ENCODE measurements around the gene LPIN1. TPM values are rescaled to one million over a fixed set of nuclear protein-coding genes. Genes with fewer than 3 reads are reported as not detected.

LPIN1 gene
- total RNA-seq: 100 to 1,000 TPM in 1 of 2 donors, 10 to 100 TPM in 1; 63.0 to 112 TPM

- Mint-ChIP-seq H3K27ac (peak within 1 kb of the TSS; percentile 93 to 95), H3K4me3 (peak within 1 kb of the TSS; percentile 96), H3K4me1 (ENCODE audit: low read depth in 2 of 2) (peaks cover 72 to 74% of the 10 kb centered on the region in 2 donors), H3K9me3 (no peaks in the 10 kb centered on the region), H3K27me3 (no peaks in the 10 kb centered on the region), H3K36me3 (no peaks in the 10 kb centered on the region)
- DNase-seq (ENCODE audit: low spot score) (peak; percentile 91), ATAC-seq (peak; percentile 82 to 85)
Observed at GRCh38 chr2:11746376-11746806, at the start of gene LPIN1. LPIN1 (plus strand) TSS chr2:11746632; CDS start chr2:11765542, 18,910 bp downstream.

- Mint-ChIP-seq H3K4me1 (ENCODE audit: low read depth in 2 of 2) (peaks cover 0 to 10% of the 10 kb centered on the region in 2 donors), H3K36me3 (no peaks in the 10 kb centered on the region), H3K27ac (no peak overlapping the region), H3K4me3 (no peak overlapping the region), H3K27me3 (peaks cover 0 to 5% of the 10 kb centered on the region in 2 donors), H3K9me3 (no peaks in the 10 kb centered on the region)
- ATAC-seq (no peak), DNase-seq (ENCODE audit: low spot score) (no peak)
Observed at GRCh38 chr2:11696736-11697102, 49.7 kb upstream of the LPIN1 start.

- Mint-ChIP-seq H3K4me1 (ENCODE audit: low read depth in 2 of 2) (peaks cover 0 to 10% of the 10 kb centered on the region in 2 donors), H3K36me3 (no peaks in the 10 kb centered on the region), H3K27me3 (peaks cover 0 to 5% of the 10 kb centered on the region in 2 donors), H3K27ac (no peak overlapping the region), H3K9me3 (no peaks in the 10 kb centered on the region), H3K4me3 (no peak overlapping the region)
- ATAC-seq (no peak), DNase-seq (ENCODE audit: low spot score) (no peak)
Observed at GRCh38 chr2:11697103-11697871, 49.1 kb upstream of the LPIN1 start.

- ATAC-seq (no peak), DNase-seq (ENCODE audit: low spot score) (no peak)
- Mint-ChIP-seq H3K4me1 (ENCODE audit: low read depth in 2 of 2) (peaks cover 0 to 7% of the 10 kb centered on the region in 2 donors), H3K27ac (no peak overlapping the region), H3K36me3 (no peaks in the 10 kb centered on the region), H3K27me3 (peaks cover 0 to 5% of the 10 kb centered on the region in 2 donors), H3K4me3 (no peak overlapping the region), H3K9me3 (no peaks in the 10 kb centered on the region)
Observed at GRCh38 chr2:11698009-11698922, 48.2 kb upstream of the LPIN1 start.

GRCh38 chr2:11699686-11700670, 46.5 kb upstream of the LPIN1 start:
- ATAC-seq: no peak
- H3K9me3 Mint-ChIP-seq: no peaks in the 10 kb centered on the region
- H3K4me3 Mint-ChIP-seq: no peak overlapping the region
- DNase-seq (ENCODE audit: low spot score): no peak
- peaks cover 0 to 5% of the 10 kb centered on the region in 2 donors for H3K27me3 Mint-ChIP-seq
- H3K36me3 Mint-ChIP-seq: no peaks in the 10 kb centered on the region
- H3K27ac Mint-ChIP-seq: no peak overlapping the region
- H3K4me1 Mint-ChIP-seq (ENCODE audit: low read depth in 2 of 2): peaks cover 0 to 7% of the 10 kb centered on the region in 2 donors

- Mint-ChIP-seq H3K27ac (no peak overlapping the region), H3K36me3 (no peaks in the 10 kb centered on the region), H3K27me3 (peaks cover 0 to 2% of the 10 kb centered on the region in 2 donors), H3K4me1 (ENCODE audit: low read depth in 2 of 2) (no peaks in the 10 kb centered on the region), H3K9me3 (no peaks in the 10 kb centered on the region), H3K4me3 (no peak overlapping the region)
- no peak for DNase-seq (ENCODE audit: low spot score)
- ATAC-seq: no peak
Observed at GRCh38 chr2:11701206-11701605, 45.2 kb upstream of the LPIN1 start.

- Mint-ChIP-seq H3K4me1 (ENCODE audit: low read depth in 2 of 2) (no peaks in the 10 kb centered on the region), H3K9me3 (no peaks in the 10 kb centered on the region), H3K27ac (no peak overlapping the region), H3K4me3 (no peak overlapping the region), H3K27me3 (peaks cover 0 to 2% of the 10 kb centered on the region in 2 donors), H3K36me3 (no peaks in the 10 kb centered on the region)
- DNase-seq (ENCODE audit: low spot score): peak; percentile 39
- ATAC-seq: no peak
Observed at GRCh38 chr2:11701751-11702301, 44.6 kb upstream of the LPIN1 start.

- Mint-ChIP-seq H3K4me3 (no peak overlapping the region), H3K36me3 (no peaks in the 10 kb centered on the region), H3K27ac (no peak overlapping the region), H3K4me1 (ENCODE audit: low read depth in 2 of 2) (no peaks in the 10 kb centered on the region), H3K9me3 (no peaks in the 10 kb centered on the region), H3K27me3 (peaks cover 0 to 2% of the 10 kb centered on the region in 2 donors)
- DNase-seq (ENCODE audit: low spot score) (no peak), ATAC-seq (no peak)
Observed at GRCh38 chr2:11702946-11703345, 43.5 kb upstream of the LPIN1 start.

- no peaks in the 10 kb centered on the region for H3K4me1 Mint-ChIP-seq (ENCODE audit: low read depth in 2 of 2)
- no peak for ATAC-seq
- H3K4me3 Mint-ChIP-seq: no peak overlapping the region
- peak; percentile 51 for DNase-seq (ENCODE audit: low spot score)
- no peaks in the 10 kb centered on the region for H3K9me3 Mint-ChIP-seq
- peaks cover 0 to 2% of the 10 kb centered on the region in 2 donors for H3K27me3 Mint-ChIP-seq
- H3K27ac Mint-ChIP-seq: no peak overlapping the region
- H3K36me3 Mint-ChIP-seq: no peaks in the 10 kb centered on the region
Observed at GRCh38 chr2:11703700-11704099, 42.7 kb upstream of the LPIN1 start.

GRCh38 chr2:11705063-11705462, 41.4 kb upstream of the LPIN1 start:
- Mint-ChIP-seq H3K4me1 (ENCODE audit: low read depth in 2 of 2) (no peaks in the 10 kb centered on the region), H3K27ac (no peak overlapping the region), H3K27me3 (no peaks in the 10 kb centered on the region), H3K9me3 (no peaks in the 10 kb centered on the region), H3K4me3 (no peak overlapping the region), H3K36me3 (no peaks in the 10 kb centered on the region)
- DNase-seq (ENCODE audit: low spot score): peak; percentile 44
- no peak for ATAC-seq

GRCh38 chr2:11705711-11706110, 40.7 kb upstream of the LPIN1 start:
- DNase-seq (ENCODE audit: low spot score) (no peak), ATAC-seq (no peak)
- H3K27me3 Mint-ChIP-seq: no peaks in the 10 kb centered on the region
- no peak overlapping the region for H3K27ac Mint-ChIP-seq
- no peaks in the 10 kb centered on the region for H3K9me3 Mint-ChIP-seq
- H3K36me3 Mint-ChIP-seq: no peaks in the 10 kb centered on the region
- no peak overlapping the region for H3K4me3 Mint-ChIP-seq
- H3K4me1 Mint-ChIP-seq (ENCODE audit: low read depth in 2 of 2): no peaks in the 10 kb centered on the region

GRCh38 chr2:11708106-11708505, 38.3 kb upstream of the LPIN1 start:
- no peak for ATAC-seq
- H3K4me3 Mint-ChIP-seq: no peak overlapping the region
- H3K27ac Mint-ChIP-seq: no peak overlapping the region
- DNase-seq (ENCODE audit: low spot score): peak; percentile 53
- H3K36me3 Mint-ChIP-seq: no peaks in the 10 kb centered on the region
- no peaks in the 10 kb centered on the region for H3K9me3 Mint-ChIP-seq
- no peaks in the 10 kb centered on the region for H3K4me1 Mint-ChIP-seq (ENCODE audit: low read depth in 2 of 2)
- H3K27me3 Mint-ChIP-seq: peaks cover 2 to 6% of the 10 kb centered on the region in 2 donors

- ATAC-seq: no peak
- Mint-ChIP-seq H3K36me3 (no peaks in the 10 kb centered on the region), H3K4me1 (ENCODE audit: low read depth in 2 of 2) (no peaks in the 10 kb centered on the region), H3K9me3 (no peaks in the 10 kb centered on the region), H3K27ac (no peak overlapping the region), H3K4me3 (no peak overlapping the region), H3K27me3 (peaks cover 2 to 6% of the 10 kb centered on the region in 2 donors)
- DNase-seq (ENCODE audit: low spot score): no peak
Observed at GRCh38 chr2:11709293-11709692, 37.1 kb upstream of the LPIN1 start.

Measured in natural killer cell treated with Interleukin-12 subunit alpha and Interleukin-12 subunit beta and Interleukin-15 and Interleukin-18, amount 100 ng/mL, for 72 hours (primary cell).